MCF 10A (cell line): ENCODE data around the gene DNAJB7. TPM values are rescaled to one million over a fixed set of nuclear protein-coding genes. Genes with fewer than 3 reads are reported as not detected.

Experiments
- BruUV-seq: library from RNA; stranded (reverse); fragments of 400-500 nt; replicated peaks from 2 replicates; lab custom pipeline; 2021; lab: Mats Ljungman, UMichigan
- CTCF ChIA-PET: fragments of 300-600 bp; sonication (Branson Sonifier 250); formaldehyde crosslinking; extraction: SDS; loops from one replicate; lab custom pipeline; 2021; ENCODE audit warnings: antibody characterized with exemption, inconsistent platforms; lab: Yijun Ruan, JAX
- POLR2A ChIA-PET: fragments of 300-600, 350-650 bp; sonication (Branson Sonifier 250); formaldehyde crosslinking; extraction: SDS; loops from one replicate; lab custom pipeline; 2020; ENCODE audit warnings: antibody characterized with exemption, inconsistent platforms; lab: Yijun Ruan, JAX
- DNase-seq: peaks from one replicate; pipeline ENCODE4 v3.0.0-alpha.2; 2018; ENCODE audit not compliant: unreplicated experiment
- H3K27ac Mint-ChIP-seq: one replicate; pipeline ENCODE4 v1.8.0; 2022; ENCODE audit warnings: mild to moderate bottlenecking, low read depth, mixed read lengths; ENCODE audit not compliant: unreplicated experiment
- H3K27me3 Mint-ChIP-seq: one replicate; pipeline ENCODE4 v1.8.0; 2022; ENCODE audit warnings: mixed read lengths; ENCODE audit not compliant: insufficient read depth, unreplicated experiment
- H3K36me3 Mint-ChIP-seq: one replicate; pipeline ENCODE4 v1.8.0; 2022; ENCODE audit warnings: mild to moderate bottlenecking, moderate library complexity, mixed read lengths; ENCODE audit not compliant: insufficient read depth, unreplicated experiment
- H3K4me1 Mint-ChIP-seq: one replicate; pipeline ENCODE4 v1.8.0; 2022; ENCODE audit warnings: mixed read lengths; ENCODE audit not compliant: insufficient read depth, unreplicated experiment
- H3K4me3 Mint-ChIP-seq: one replicate; pipeline ENCODE4 v1.8.0; 2022; ENCODE audit warnings: mild to moderate bottlenecking, moderate library complexity, mixed read lengths; ENCODE audit not compliant: unreplicated experiment
- H3K9me3 Mint-ChIP-seq: one replicate; pipeline ENCODE4 v1.8.0; 2022; ENCODE audit warnings: mixed read lengths; ENCODE audit not compliant: unreplicated experiment
- CTCF ChIP-seq: fragments of 200-600 bp; IDR thresholded peaks from one replicate; pipeline ENCODE4 v1.8.0; 2022; ENCODE audit warnings: antibody characterized with exemption, mild to moderate bottlenecking; ENCODE audit not compliant: unreplicated experiment
- intact Hi-C: fragments of 100-400 bp; cut with micrococcal nuclease; formaldehyde crosslinking; loops from 2 replicates; pipeline ENCODE4 v1.14.1; 2022
- total RNA-seq: library from RNA; stranded (reverse); gene quantifications from 2 replicates; pipeline ENCODE4 v1.2.3, GENCODE V29; 2022

The DNAJB7 gene
- total RNA-seq, 1 experiment from 2014 or later = not detected

GRCh38 chr22:40856513-40857308 lies 5.2 kb downstream of the DNAJB7 start, which contains the start of the genes ST13 and XPNPEP3:
TSS of gene ST13 (minus strand) at chr22:40856639. CDS start at chr22:40856540, 99 bp downstream.
TSS of gene XPNPEP3 (plus strand) at chr22:40857148. CDS start at chr22:40857182, 34 bp downstream.
- H3K27me3 Mint-ChIP-seq = no peaks in the 10 kb centered on the region
- no peaks in the 10 kb centered on the region for H3K9me3 Mint-ChIP-seq
- TF ChIP-seq CTCF = no peak
- peak; percentile 96 for DNase-seq
- no TSS peak for BruUV-seq
- ChIA-PET CTCF (interaction anchor here (0.5 to 0.7 kb wide), 3 partner anchors 19 to 510 kb away, joined by 3 to 5 read pairs (median 4); partner anchors contain the start of gene SLC25A17), POLR2A (interaction anchor here (0.6 to 6.9 kb wide), 48 partner anchors 11 to 1537 kb away, joined by 3 to 58 read pairs (median 4); partner anchors contain the start of genes ACO2, MRTFA, PHF5A and RANGAP1)
- H3K27ac Mint-ChIP-seq = peak within 1 kb of the TSS; percentile 99
- peaks cover 15% of the 10 kb centered on the region for H3K4me1 Mint-ChIP-seq
- intact Hi-C loops = loop anchor here (2.0 kb wide), 1 partner anchor 204 kb away; no protein-coding TSS in a partner anchor
- peaks cover 36% of the 10 kb centered on the region for H3K36me3 Mint-ChIP-seq
- H3K4me3 Mint-ChIP-seq = peak within 1 kb of the TSS; percentile 97

GRCh38 chr22:40855979-40856512 lies 5.9 kb downstream of the DNAJB7 start:
- intact Hi-C loops = loop anchor here (2.0 kb wide), 1 partner anchor 203 kb away; no protein-coding TSS in a partner anchor
- Mint-ChIP-seq H3K4me3 (peak overlapping the region; percentile 97), H3K9me3 (no peaks in the 10 kb centered on the region), H3K36me3 (peaks cover 36% of the 10 kb centered on the region), H3K4me1 (peaks cover 18% of the 10 kb centered on the region), H3K27ac (peak overlapping the region; percentile 99), H3K27me3 (no peaks in the 10 kb centered on the region)
- peak; percentile 34 for DNase-seq
- TF ChIP-seq CTCF = no peak
- CTCF ChIA-PET = interaction anchor here (0.5 kb wide), 1 partner anchor 37 kb away, joined by 5 read pairs; the partner anchor contains the start of gene SLC25A17
- POLR2A ChIA-PET = interaction anchor here (0.5 to 6.9 kb wide), 33 partner anchors 9 to 1536 kb away, joined by 3 to 58 read pairs (median 6); partner anchors contain the start of genes ACO2, PHF5A, RANGAP1 and RBX1
- BruUV-seq = no TSS peak

- peak; percentile 45 for DNase-seq
- peak overlapping the region; percentile 97 for H3K4me3 Mint-ChIP-seq
- CTCF ChIA-PET = interaction anchor here (0.5 to 1.0 kb wide), 5 partner anchors 16 to 343 kb away, joined by 3 to 5 read pairs (median 3); no protein-coding TSS in a partner anchor
- H3K4me1 Mint-ChIP-seq = peaks cover 17% of the 10 kb centered on the region
- H3K36me3 Mint-ChIP-seq = peaks cover 35% of the 10 kb centered on the region
- intact Hi-C loops = no loop called here
- H3K27me3 Mint-ChIP-seq = no peaks in the 10 kb centered on the region
- H3K9me3 Mint-ChIP-seq = no peaks in the 10 kb centered on the region
- POLR2A ChIA-PET = interaction anchor here (0.5 to 6.9 kb wide), 25 partner anchors 9 to 1901 kb away, joined by 3 to 58 read pairs (median 5); partner anchors contain the start of genes ACO2, PHF5A, RANGAP1 and RBX1
- TSS peak; percentile 35 for BruUV-seq
- peak overlapping the region; percentile 99 for H3K27ac Mint-ChIP-seq
- TF ChIP-seq CTCF = no peak
Measured at GRCh38 chr22:40855071-40855978, 6.6 kb downstream of the DNAJB7 start.
